OCI-LY3 (cell line): ENCODE measurements around the gene NSD1.

Experiments
- EZH2phosphoT487 ChIP-seq: fragments of 200-600 bp; shearing (Covaris generic); IDR thresholded peaks from 2 replicates; pipeline ENCODE4 v1.6.1; 2018; ENCODE audit warnings: antibody characterized with exemption, mixed run types, low read depth
- TF ChIP-seq, protein P1 (sequence below): fragments of 200-600, 300-600 bp; sonication (generic); IDR thresholded peaks from 2 replicates; pipeline ENCODE4 v1.5.1; 2014; ENCODE audit warnings: antibody characterized with exemption, low read length, low read depth

DNA sequence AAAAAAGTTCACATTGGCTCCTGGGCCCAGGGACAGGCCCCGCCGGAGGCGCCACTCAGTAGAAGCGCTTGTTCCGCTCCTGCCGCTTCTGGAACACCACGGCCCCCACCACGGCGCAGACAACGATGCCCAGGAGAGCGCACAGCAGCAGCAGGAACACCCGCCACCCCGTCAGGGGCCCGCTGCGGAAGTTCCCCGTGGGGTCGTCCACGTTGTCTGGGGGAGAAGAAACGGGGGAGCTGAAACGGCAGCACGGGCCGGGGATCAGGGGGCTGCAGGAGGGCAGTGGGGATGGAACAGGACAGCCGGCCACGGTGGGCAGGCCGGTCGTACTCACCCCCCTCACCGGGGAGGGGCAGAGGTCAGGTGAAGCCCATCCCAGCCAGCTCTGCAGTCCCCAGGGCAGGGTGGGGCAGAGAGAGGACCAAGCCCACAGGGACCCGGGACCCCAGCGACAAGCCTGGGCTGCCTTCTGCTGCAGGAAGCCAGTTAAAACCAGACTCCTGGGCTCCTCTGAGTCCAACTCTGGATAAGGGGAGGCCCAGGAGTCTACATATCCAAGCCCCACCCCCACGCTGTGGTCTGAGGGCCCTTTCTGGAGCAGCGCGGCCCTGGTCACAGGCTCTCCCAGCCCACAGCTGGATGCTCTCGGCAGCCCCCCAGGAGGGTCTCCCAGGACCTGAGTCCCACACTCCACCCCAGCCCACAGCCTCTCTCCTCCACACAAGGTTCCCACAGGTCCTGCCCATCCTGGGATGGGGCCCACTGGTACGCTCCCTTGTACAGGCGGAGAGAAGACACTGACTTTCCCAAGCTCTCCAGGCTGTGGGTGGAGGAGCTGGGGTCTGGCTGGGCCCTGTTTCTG, 198.7 kb downstream of the NSD1 start:
- TF ChIP-seq, protein P1, sequence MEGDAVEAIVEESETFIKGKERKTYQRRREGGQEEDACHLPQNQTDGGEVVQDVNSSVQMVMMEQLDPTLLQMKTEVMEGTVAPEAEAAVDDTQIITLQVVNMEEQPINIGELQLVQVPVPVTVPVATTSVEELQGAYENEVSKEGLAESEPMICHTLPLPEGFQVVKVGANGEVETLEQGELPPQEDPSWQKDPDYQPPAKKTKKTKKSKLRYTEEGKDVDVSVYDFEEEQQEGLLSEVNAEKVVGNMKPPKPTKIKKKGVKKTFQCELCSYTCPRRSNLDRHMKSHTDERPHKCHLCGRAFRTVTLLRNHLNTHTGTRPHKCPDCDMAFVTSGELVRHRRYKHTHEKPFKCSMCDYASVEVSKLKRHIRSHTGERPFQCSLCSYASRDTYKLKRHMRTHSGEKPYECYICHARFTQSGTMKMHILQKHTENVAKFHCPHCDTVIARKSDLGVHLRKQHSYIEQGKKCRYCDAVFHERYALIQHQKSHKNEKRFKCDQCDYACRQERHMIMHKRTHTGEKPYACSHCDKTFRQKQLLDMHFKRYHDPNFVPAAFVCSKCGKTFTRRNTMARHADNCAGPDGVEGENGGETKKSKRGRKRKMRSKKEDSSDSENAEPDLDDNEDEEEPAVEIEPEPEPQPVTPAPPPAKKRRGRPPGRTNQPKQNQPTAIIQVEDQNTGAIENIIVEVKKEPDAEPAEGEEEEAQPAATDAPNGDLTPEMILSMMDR = no peak
- TF ChIP-seq EZH2phosphoT487 = no peak
